ENCODE results near the gene CEP170B.

The CEP170B gene

GRCh38 chr14:104868060-104868740 is 3.1 kb downstream of the CEP170B start:
- DNase-seq: no peak

- no peak for DNase-seq
These were observed 3.9 kb downstream of the CEP170B start for GRCh38 chr14:104868811-104869572.

- DNase-seq: no peak
These were observed 4.8 kb downstream of the CEP170B start for GRCh38 chr14:104869669-104870367.

GRCh38 chr14:104870368-104871144 is 5.5 kb downstream of the CEP170B start:
- DNase-seq: no peak

GRCh38 chr14:104871145-104871655 is 6.1 kb downstream of the CEP170B start:
- no peak for DNase-seq

- no peak for DNase-seq
These were observed 6.8 kb downstream of the CEP170B start for GRCh38 chr14:104871656-104872468.

GRCh38 chr14:104872469-104873341 is 7.6 kb downstream of the CEP170B start:
- no peak for DNase-seq

GRCh38 chr14:104873380-104874055 is 8.4 kb downstream of the CEP170B start:
- DNase-seq: no peak

- no peak for DNase-seq
These were observed 9.1 kb downstream of the CEP170B start for GRCh38 chr14:104874110-104874531.

- DNase-seq: no peak
These were observed 9.7 kb downstream of the CEP170B start for GRCh38 chr14:104874571-104875411.

- DNase-seq: no peak
These were observed 10.3 kb downstream of the CEP170B start for GRCh38 chr14:104875412-104875751.

- no peak for DNase-seq
These were observed 10.7 kb downstream of the CEP170B start for GRCh38 chr14:104875811-104876210.

GRCh38 chr14:104876251-104876699 is 11.2 kb downstream of the CEP170B start:
- DNase-seq: no peak

- DNase-seq: no peak
These were observed 12.2 kb downstream of the CEP170B start for GRCh38 chr14:104877066-104877805.

GRCh38 chr14:104877806-104878550 is 12.9 kb downstream of the CEP170B start:
- DNase-seq: no peak

- DNase-seq: no peak
These were observed 13.5 kb downstream of the CEP170B start for GRCh38 chr14:104878582-104878981.

GRCh38 chr14:104879201-104879982 is 14.3 kb downstream of the CEP170B start:
- no peak for DNase-seq

Measured in GOT3 (cell line).